ENCODE results near the gene SELENON. TPM values are rescaled to one million over a fixed set of nuclear protein-coding genes. Genes with fewer than 3 reads are reported as not detected.
A peak's percentile ranks its signal among the peaks of the same experiment; 100 is the strongest.
"Not testable (repeated sequence)": the region's sequence is repeated elsewhere in the genome, so short reads cannot be mapped to it uniquely, and the experiment has no call there.

Gene SELENON
- total RNA-seq, 1 donor from 2014 or later = 5.2 TPM

DNA sequence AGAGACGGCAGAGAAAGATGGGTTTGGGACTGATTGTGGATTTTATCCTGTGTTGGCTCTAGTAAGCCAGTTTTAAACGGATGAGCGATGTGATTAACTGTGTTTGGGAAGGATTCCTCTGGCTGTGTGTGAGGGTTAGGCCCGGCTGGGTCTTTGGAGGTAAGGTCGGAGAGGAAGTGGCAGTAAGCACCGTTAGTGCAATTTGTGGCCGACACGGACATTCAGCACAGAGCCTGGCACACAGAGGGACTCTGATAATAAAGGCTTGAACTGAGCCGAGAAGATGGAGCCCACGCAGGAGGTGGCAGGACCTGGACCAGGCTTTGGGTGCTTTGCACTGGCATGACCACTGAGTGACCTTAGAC is 21.1 kb downstream of the SELENON start:
- intact Hi-C loops (cut with micrococcal nuclease) = no loop called here
- H3K9me3 Mint-ChIP-seq = no peaks in the 10 kb centered on the region
- peak overlapping the region; percentile 93 for H3K4me3 Mint-ChIP-seq
- DNase-seq (ENCODE audit: low spot score) = no peak
- H3K27me3 Mint-ChIP-seq (ENCODE audit: insufficient read depth) = no peaks in the 10 kb centered on the region
- H3K36me3 Mint-ChIP-seq (ENCODE audit: low read depth) = peaks cover 13% of the 10 kb centered on the region
- H3K27ac Mint-ChIP-seq = peak overlapping the region; percentile 93
- H3K4me1 Mint-ChIP-seq (ENCODE audit: low read depth) = peaks cover 35% of the 10 kb centered on the region

- peaks cover 16% of the 10 kb centered on the region for H3K36me3 Mint-ChIP-seq (ENCODE audit: low read depth)
- H3K27ac Mint-ChIP-seq = peak overlapping the region; percentile 44
- H3K27me3 Mint-ChIP-seq (ENCODE audit: insufficient read depth) = no peaks in the 10 kb centered on the region
- intact Hi-C loops (cut with micrococcal nuclease) = no loop called here
- no peak for DNase-seq (ENCODE audit: low spot score)
- H3K9me3 Mint-ChIP-seq = no peaks in the 10 kb centered on the region
- peak overlapping the region; percentile 93 for H3K4me3 Mint-ChIP-seq
- peaks cover 35% of the 10 kb centered on the region for H3K4me1 Mint-ChIP-seq (ENCODE audit: low read depth)
Observed at GRCh38 chr1:25821630-25822091, 21.7 kb downstream of the SELENON start.

DNA sequence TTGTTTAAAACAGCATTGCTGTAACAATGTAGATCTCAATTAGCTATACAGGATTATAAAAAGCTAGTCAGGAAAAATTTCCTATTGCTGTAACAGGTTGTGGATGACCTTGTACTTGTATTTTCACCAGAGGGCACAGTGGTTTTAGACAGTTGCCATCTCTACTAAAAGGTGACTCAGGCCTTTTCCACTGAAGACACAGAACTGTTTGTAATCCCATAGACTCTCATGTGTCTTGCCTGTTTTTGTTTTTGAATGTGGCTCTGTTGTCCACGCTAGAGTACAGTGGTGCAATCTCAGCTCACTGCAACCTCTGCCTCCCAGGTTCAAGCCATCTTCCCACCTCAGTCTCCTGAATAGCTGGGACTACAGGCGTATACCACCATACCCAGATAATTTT is 25.6 kb downstream of the SELENON start:
- Mint-ChIP-seq H3K4me1 (ENCODE audit: low read depth) (peaks cover 18% of the 10 kb centered on the region), H3K36me3 (ENCODE audit: low read depth) (peaks cover 33% of the 10 kb centered on the region), H3K27me3 (ENCODE audit: insufficient read depth) (no peaks in the 10 kb centered on the region), H3K9me3 (no peaks in the 10 kb centered on the region), H3K27ac (no peak overlapping the region), H3K4me3 (no peak overlapping the region)
- no peak for DNase-seq (ENCODE audit: low spot score)
- intact Hi-C loops (cut with micrococcal nuclease) = no loop called here

GRCh38 chr1:25826571-25826970 is 26.6 kb downstream of the SELENON start:
- no peak overlapping the region for H3K27ac Mint-ChIP-seq
- no peak for DNase-seq (ENCODE audit: low spot score)
- H3K9me3 Mint-ChIP-seq = no peaks in the 10 kb centered on the region
- no peaks in the 10 kb centered on the region for H3K27me3 Mint-ChIP-seq (ENCODE audit: insufficient read depth)
- no peak overlapping the region for H3K4me3 Mint-ChIP-seq
- intact Hi-C loops (cut with micrococcal nuclease) = no loop called here
- H3K4me1 Mint-ChIP-seq (ENCODE audit: low read depth) = peaks cover 9% of the 10 kb centered on the region
- H3K36me3 Mint-ChIP-seq (ENCODE audit: low read depth) = peaks cover 37% of the 10 kb centered on the region

GRCh38 chr1:25828491-25828890 is 28.5 kb downstream of the SELENON start:
- Mint-ChIP-seq H3K27me3 (ENCODE audit: insufficient read depth) (no peaks in the 10 kb centered on the region), H3K36me3 (ENCODE audit: low read depth) (peaks cover 41% of the 10 kb centered on the region), H3K4me3 (no peak overlapping the region)

DNA sequence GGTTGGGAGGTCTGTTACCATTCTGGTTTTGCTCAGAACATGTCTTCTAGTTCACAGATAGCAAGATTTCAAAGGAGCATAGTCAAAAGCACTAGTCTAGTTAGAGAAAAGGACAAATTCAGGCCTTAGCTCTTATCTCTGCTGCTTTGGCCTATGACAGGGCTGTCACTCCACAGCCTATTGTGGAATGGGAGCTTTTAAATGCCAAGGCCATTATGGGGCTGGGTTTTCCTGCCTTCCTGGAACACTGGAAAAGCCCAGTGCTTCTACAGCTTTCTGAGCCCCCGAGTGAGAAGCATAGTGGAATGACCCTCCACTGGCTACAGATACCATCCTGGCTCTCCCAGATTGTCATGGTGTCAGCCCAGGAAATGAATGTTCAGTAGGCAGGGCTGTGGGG is 29.1 kb downstream of the SELENON start:
- H3K9me3 Mint-ChIP-seq = no peaks in the 10 kb centered on the region
- intact Hi-C loops (cut with micrococcal nuclease) = no loop called here
- H3K4me3 Mint-ChIP-seq = no peak overlapping the region
- H3K27me3 Mint-ChIP-seq (ENCODE audit: insufficient read depth) = no peaks in the 10 kb centered on the region
- H3K27ac Mint-ChIP-seq = no peak overlapping the region
- H3K36me3 Mint-ChIP-seq (ENCODE audit: low read depth) = peaks cover 45% of the 10 kb centered on the region
- no peak for DNase-seq (ENCODE audit: low spot score)
- H3K4me1 Mint-ChIP-seq (ENCODE audit: low read depth) = no peaks in the 10 kb centered on the region

More at GRCh38 chr1:25828491-25828890, 28.5 kb downstream of the SELENON start:
- Mint-ChIP-seq H3K27ac (no peak overlapping the region), H3K4me1 (ENCODE audit: low read depth) (no peaks in the 10 kb centered on the region), H3K9me3 (no peaks in the 10 kb centered on the region)
- DNase-seq (ENCODE audit: low spot score) = no peak
- intact Hi-C loops (cut with micrococcal nuclease) = no loop called here

- Mint-ChIP-seq H3K27ac (no peak overlapping the region), H3K36me3 (ENCODE audit: low read depth) (peaks cover 45% of the 10 kb centered on the region), H3K9me3 (no peaks in the 10 kb centered on the region), H3K4me1 (ENCODE audit: low read depth) (no peaks in the 10 kb centered on the region), H3K27me3 (ENCODE audit: insufficient read depth) (no peaks in the 10 kb centered on the region), H3K4me3 (no peak overlapping the region)
- intact Hi-C loops (cut with micrococcal nuclease) = no loop called here
- no peak for DNase-seq (ENCODE audit: low spot score)
Observed at GRCh38 chr1:25831569-25832196, 31.7 kb downstream of the SELENON start.

GRCh38 chr1:25832336-25833037 is 32.5 kb downstream of the SELENON start:
- H3K4me1 Mint-ChIP-seq (ENCODE audit: low read depth) = no peaks in the 10 kb centered on the region
- no peak overlapping the region for H3K4me3 Mint-ChIP-seq
- DNase-seq (ENCODE audit: low spot score) = no peak
- peaks cover 44% of the 10 kb centered on the region for H3K36me3 Mint-ChIP-seq (ENCODE audit: low read depth)
- no peaks in the 10 kb centered on the region for H3K9me3 Mint-ChIP-seq
- H3K27ac Mint-ChIP-seq = no peak overlapping the region
- no peaks in the 10 kb centered on the region for H3K27me3 Mint-ChIP-seq (ENCODE audit: insufficient read depth)
- intact Hi-C loops (cut with micrococcal nuclease) = no loop called here

GRCh38 chr1:25833158-25833557 is 33.2 kb downstream of the SELENON start:
- no peaks in the 10 kb centered on the region for H3K27me3 Mint-ChIP-seq (ENCODE audit: insufficient read depth)
- no peak overlapping the region for H3K4me3 Mint-ChIP-seq
- peaks cover 40% of the 10 kb centered on the region for H3K36me3 Mint-ChIP-seq (ENCODE audit: low read depth)
- no peaks in the 10 kb centered on the region for H3K4me1 Mint-ChIP-seq (ENCODE audit: low read depth)
- no peaks in the 10 kb centered on the region for H3K9me3 Mint-ChIP-seq
- intact Hi-C loops (cut with micrococcal nuclease) = no loop called here
- H3K27ac Mint-ChIP-seq = no peak overlapping the region
- DNase-seq (ENCODE audit: low spot score) = no peak

- H3K4me1 Mint-ChIP-seq (ENCODE audit: low read depth) = no peaks in the 10 kb centered on the region
- H3K36me3 Mint-ChIP-seq (ENCODE audit: low read depth) = peaks cover 30% of the 10 kb centered on the region
- no peak overlapping the region for H3K4me3 Mint-ChIP-seq
- no peak overlapping the region for H3K27ac Mint-ChIP-seq
- no peaks in the 10 kb centered on the region for H3K9me3 Mint-ChIP-seq
- no peaks in the 10 kb centered on the region for H3K27me3 Mint-ChIP-seq (ENCODE audit: insufficient read depth)
- intact Hi-C loops (cut with micrococcal nuclease) = no loop called here
- no peak for DNase-seq (ENCODE audit: low spot score)
Observed at GRCh38 chr1:25834894-25835293, 34.9 kb downstream of the SELENON start.

DNA sequence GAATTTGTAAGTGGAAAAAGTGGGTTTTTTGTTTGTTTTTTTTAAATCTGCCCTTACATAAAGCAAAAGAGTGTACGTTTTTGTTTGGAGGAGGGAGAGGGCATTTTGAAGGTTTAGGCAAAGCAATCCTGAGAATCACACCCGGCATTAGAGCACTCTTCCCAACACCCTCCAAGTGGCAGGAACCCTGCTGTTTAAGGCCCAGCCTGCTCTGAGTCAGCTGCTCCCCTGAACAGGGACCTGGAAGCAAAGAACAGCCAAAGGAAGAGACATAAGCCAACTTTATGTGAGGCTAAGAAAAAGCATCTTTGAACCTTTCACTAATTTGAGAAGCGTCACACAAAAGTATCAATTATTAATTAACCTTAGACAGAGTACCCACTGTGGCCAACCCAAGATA is 36.7 kb downstream of the SELENON start:
- Mint-ChIP-seq H3K27me3 (ENCODE audit: insufficient read depth) (no peaks in the 10 kb centered on the region), H3K36me3 (ENCODE audit: low read depth) (peaks cover 23% of the 10 kb centered on the region), H3K27ac (no peak overlapping the region), H3K4me3 (no peak overlapping the region), H3K4me1 (ENCODE audit: low read depth) (no peaks in the 10 kb centered on the region), H3K9me3 (no peaks in the 10 kb centered on the region)
- DNase-seq (ENCODE audit: low spot score) = no peak
- intact Hi-C loops (cut with micrococcal nuclease) = no loop called here

DNA sequence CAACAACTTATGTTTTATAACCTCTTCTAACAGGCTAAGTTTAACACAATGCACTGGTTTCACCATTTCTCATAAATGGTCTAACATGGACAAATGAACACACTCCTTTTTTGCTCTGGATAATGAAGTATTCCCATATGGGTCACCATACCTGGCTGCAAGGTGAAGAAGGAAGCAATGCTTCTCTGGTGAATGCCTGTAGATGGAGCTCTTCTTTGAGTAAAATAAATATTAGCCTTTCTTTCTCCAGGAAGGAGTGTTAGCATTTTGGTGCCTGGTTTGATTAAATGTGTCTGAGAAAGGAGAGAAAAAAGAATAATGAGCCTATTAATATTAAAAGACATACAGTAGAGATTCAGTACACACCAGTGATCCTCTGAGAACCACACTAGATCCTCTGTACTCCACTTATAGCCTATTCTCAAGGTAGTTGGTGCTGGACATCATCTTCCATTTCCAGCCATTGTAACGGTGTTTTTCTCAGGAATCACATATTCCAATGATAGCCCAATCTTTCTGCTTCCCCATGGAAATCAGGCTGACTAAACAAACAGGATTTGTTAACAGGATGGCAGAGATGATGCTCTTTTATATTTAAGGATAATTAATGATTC is 37.4 kb downstream of the SELENON start:
- peaks cover 19% of the 10 kb centered on the region for H3K36me3 Mint-ChIP-seq (ENCODE audit: low read depth)
- intact Hi-C loops (cut with micrococcal nuclease) = no loop called here
- no peaks in the 10 kb centered on the region for H3K9me3 Mint-ChIP-seq
- no peaks in the 10 kb centered on the region for H3K4me1 Mint-ChIP-seq (ENCODE audit: low read depth)
- no peaks in the 10 kb centered on the region for H3K27me3 Mint-ChIP-seq (ENCODE audit: insufficient read depth)
- no peak overlapping the region for H3K4me3 Mint-ChIP-seq
- no peak for DNase-seq (ENCODE audit: low spot score)
- H3K27ac Mint-ChIP-seq = no peak overlapping the region

- H3K27me3 Mint-ChIP-seq (ENCODE audit: insufficient read depth); H3K27ac Mint-ChIP-seq; DNase-seq (ENCODE audit: low spot score); H3K9me3 Mint-ChIP-seq; intact Hi-C loops (cut with micrococcal nuclease); H3K4me1 Mint-ChIP-seq (ENCODE audit: low read depth); H3K4me3 Mint-ChIP-seq: not testable (repeated sequence)
- H3K36me3 Mint-ChIP-seq (ENCODE audit: low read depth) = peaks cover 12% of the 10 kb centered on the region
Observed at GRCh38 chr1:25839808-25840207, 39.8 kb downstream of the SELENON start.
